GM19193 (cell line): ENCODE measurements around the gene GRIA3.

ENCODE experiments used
- POLR2A ChIP-seq: IDR thresholded peaks from 4 replicates; pipeline ENCODE4 v1.6.1; 2011; ENCODE audit not compliant: insufficient read depth, insufficient read length; ENCODE audit errors: extremely low read depth

Gene GRIA3

DNA sequence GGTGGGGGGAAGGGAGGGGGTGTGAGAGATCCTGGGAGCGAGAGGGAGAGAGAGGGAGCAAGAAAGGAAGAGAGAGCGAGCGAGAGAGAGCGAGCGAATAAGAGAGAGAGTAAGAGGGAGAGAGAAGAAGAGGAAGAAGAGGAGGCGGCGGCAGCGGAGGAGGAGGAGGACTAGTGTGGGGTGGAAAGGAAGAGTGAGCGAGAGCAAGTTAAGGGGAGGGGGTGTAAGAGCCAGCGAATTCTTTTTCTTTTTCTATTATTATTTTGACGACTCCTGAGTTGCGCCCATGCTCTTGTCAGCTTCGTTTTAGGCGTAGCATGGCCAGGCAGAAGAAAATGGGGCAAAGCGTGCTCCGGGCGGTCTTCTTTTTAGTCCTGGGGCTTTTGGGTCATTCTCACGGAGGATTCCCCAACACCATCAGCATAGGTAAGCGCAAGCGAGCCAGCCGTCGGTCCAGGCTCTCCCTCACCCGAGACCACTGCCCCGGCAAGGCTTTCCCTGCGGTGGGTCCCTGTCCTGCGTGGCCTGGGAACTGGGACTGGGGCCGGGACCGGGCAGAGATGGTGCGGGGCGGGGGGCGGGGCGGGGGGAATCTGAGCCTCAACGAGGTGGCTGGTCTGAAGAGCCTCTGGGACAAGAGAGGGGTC, at the start of gene GRIA3:
GRIA3 (plus strand) TSS at position 60 of the 647 bp plus-strand sequence; CDS start at position 318, 258 bp downstream.
- no peak for TF ChIP-seq POLR2A

DNA sequence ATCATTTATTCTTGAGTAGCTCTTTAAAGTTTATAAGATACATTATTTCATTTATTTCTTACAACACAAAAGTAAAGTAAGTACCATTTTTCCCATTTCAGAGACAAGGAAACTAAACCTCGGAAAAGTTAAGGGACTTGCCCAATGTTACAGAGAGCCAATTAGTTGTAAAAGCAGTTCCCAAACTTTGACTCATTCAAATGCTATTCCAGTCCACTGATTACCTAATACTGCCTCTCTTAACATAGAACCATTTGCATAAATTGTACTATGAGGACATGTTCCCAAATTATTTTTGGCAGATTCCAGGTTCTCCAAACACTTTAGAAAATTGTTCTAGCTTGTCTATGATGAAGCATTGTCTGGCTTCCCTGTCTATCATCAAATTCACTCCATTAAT, 45.6 kb upstream of the GRIA3 start:
- no peak for TF ChIP-seq POLR2A

DNA sequence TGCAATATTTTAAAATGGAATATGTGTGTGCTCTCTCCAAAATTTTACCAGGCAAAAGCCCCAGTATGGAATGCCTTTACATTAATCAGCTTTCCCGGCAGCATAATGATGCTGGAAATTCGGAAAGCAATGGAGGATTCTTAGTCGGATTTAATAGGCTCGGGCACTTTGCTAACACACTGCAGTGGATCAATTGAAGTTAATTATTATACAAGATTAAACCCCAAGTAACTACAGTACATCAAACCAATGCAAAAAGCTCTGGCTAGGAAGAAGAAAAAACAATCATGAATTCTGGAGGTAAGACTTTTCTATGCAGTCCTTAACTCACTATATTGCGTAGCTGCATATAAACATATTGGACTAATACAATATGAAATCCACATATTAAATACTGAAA, 43.6 kb upstream of the GRIA3 start:
- TF ChIP-seq POLR2A, result no peak

DNA sequence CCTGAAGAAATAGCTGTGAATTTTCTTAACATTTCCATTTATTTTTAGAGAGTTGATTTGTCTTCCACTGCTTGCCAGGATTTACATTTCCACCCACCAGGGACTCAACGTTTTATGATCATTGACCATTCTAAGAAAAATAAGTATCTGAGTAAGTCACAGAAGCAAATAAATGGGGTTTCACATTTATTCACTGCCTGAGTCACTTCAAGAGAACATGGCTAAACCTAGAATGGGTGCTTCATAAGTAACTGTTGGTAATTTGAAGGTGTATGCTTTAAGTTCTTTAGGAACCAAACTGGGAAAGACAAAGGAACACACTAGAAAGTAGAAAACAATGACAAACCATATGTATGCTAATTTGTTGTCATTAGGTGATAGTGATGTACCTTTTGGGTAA, 43.2 kb upstream of the GRIA3 start:
- no peak for TF ChIP-seq POLR2A

DNA sequence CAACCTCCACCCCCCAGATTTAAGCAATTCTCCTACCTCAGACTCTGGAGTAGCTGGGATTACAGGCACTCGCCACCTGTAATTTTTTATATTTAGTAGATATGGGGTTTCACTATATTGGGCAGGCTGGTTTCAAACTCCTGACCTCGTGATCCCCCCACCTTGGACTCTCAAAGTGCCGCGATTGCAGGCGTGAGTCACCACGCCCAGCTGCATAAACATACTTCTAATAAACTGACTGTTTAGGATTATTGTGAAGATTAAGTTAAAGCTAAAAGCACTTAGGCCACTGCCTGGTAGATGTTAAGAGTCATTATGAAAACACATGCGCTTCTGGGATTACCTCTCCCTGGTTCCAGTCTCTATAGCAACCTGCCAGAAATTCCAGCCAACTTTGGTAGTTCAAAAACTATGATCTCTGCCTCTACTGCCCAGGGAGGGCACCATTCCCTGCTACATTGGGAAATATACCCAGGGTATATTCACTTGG, 30.2 kb upstream of the GRIA3 start:
- no peak for TF ChIP-seq POLR2A

DNA sequence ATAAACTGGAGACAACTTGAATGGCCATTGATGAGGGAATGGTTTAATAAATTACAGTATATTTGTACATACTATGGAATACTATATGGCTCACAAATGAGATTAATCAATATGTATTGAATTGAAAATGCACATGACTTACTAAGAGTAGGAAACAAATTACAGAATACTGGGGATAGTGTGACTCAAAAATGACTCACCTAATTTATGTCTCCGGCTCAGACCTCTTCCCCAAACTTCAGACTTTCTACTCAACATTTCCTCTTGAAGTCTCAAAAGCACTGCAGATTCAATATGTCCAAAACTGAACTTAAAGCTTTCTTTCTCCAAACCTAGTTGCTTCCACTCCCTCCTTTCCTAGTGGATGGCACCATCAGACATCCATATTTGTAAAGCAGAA, 28.8 kb upstream of the GRIA3 start:
- TF ChIP-seq POLR2A, result no peak

DNA sequence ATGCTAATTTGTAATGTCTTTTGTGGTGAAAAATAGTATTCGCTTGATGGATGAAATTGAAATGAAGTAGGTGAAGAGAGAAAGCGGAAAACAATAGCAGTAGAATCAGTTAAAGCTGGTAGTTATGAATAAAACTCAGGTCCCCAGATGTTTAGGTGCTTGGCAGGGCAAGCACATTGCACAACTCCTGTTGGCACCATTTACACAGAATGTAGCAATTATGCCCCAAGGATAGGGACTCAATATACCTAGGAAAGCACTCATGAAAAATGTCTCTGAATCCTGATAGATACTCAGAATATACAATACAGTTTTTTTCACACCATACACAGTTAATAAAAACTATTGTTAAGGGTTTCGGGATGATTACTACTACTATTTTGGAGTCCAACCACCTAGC, 26.5 kb upstream of the GRIA3 start:
- TF ChIP-seq POLR2A, result no peak

DNA sequence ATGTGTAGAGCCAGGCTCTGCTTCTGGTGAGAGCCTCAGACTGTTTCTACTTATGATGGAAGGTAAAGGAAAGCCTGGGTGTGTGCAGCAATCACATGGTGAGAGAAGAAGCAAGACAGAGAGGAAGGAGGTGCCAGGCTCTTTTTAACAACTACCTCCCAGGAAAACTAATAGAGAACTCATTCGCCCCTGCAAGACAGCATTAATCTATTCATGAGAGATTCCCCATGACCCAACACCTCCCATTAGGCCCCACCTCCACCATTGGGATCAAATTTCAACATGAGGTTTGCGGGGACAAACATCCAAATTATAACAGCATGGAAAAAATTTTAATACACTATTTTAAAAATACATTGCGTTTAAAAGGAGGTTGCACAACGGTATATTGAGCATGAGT, 24.7 kb upstream of the GRIA3 start:
- no peak for TF ChIP-seq POLR2A

DNA sequence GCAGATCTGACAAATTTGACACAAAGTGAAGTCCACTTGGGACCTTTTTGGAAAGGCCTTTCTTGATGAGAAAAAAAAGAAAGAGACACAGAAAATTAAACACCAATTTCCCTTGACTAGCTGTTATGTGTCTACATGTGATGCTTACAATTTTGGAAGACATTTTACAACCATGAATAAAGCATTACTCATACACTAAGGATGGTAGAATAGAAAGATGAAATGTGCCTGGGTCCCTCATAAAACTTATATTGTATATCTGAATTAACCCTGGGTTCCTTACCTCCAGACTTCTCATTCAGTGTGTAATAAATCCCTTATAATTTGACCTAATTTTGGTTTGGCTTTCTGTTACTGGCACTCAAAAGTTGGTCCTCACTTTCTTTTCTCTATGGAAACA, 16.5 kb upstream of the GRIA3 start:
- no peak for TF ChIP-seq POLR2A

DNA sequence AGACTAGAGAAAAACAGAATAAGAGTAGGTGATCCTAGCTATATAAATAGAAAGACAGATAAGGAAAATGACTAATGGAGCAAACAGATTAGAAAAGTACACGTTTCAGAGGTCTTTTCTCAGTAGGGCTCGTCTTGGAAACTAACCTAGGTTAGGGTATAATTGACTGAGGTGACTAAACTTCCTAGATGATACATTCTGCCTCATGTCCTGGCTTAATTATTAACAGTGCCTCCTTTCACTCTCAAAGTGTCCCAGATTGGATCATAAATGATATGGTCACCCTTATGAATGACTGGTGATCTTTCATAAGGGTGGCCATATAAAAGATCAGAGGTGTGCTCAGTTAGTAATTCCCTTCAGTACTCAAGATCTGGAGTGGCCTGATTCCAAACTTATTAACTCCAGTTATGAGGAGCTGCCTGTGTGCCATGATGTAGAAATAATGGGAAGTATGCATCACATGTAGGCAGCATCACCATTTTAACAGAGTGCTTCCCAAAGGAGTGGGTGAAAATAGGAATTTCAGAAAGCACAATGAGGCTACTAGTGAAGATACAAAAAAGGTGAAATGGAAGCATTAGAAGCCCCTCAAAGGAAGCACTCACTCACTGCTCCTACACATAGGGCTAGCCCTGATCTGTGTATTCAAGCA, 14.7 kb upstream of the GRIA3 start:
- no peak for TF ChIP-seq POLR2A

DNA sequence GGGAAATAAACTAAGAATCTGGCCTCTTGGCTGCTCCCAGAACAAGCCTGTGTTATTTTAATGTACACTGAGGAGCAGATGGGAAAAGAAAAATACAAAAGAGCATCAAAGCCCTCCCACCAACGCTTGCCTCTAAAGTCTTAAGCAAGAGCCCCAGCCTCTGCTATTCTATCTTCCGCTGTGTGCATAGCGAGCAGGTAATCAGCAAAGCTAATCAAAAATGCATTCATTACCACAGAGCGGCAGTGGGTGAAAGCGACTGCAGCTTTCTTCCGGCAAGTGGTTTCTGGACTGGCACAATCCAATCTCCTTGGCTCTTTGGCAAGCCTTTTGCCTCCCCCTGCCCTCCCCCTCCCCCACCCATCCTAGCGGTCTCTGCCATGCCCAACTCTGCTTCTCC, 13.5 kb upstream of the GRIA3 start:
- no peak for TF ChIP-seq POLR2A

DNA sequence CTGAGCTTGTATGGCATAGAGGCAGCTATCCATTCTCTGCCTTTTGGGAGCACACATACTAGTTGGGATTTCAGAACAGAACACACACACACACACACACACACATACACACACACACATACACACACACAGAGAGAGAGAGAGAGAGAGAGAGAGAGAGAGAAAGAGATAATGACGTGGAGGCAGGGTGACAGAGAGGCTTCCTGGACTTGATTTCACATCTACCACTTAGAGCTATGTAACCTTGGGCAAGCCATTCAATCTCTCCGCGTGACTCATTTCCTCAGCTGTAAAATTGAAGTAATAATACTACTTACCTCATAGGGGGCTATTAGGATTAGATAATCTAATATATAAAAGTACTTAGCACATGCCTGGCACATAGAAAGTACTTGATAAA, 12.3 kb upstream of the GRIA3 start:
- no peak for TF ChIP-seq POLR2A

DNA sequence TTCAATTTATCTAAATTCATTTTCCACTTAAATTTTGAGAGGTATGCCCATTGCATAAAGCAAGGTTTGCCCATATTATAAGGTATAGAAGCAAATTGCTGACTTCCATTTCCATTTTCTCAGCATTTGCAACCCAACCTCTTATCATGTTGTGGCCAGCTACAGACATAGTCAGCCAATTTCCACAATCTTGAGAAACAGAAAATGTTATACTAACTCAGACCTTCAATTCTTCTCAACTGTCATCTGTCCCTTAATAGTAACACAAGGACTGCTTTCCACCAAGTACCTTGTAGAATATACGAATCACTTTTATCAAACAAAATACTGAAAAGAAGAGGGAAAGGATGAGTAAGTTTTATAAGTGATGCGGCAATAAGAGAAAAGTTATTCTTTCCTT, 11.2 kb upstream of the GRIA3 start:
- no peak for TF ChIP-seq POLR2A

DNA sequence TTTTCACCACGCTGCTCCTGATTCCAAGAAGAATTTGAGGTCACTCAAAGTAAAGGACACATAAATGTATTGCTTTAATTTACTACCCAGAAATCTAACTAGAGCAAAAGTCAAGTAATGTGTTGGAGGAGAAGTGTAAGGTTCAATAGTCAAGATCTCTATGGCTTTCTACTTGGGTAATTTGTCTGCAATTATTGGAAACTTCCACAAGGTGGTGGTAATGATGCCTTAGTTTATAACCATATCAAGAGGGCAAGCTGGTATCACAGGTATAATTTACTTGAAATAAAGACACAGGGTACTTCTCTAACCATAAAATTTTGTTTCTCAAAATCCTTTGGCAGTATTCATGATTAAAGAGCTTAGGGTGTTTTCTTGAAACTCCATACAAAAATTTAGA, 10.2 kb upstream of the GRIA3 start:
- no peak for TF ChIP-seq POLR2A

DNA sequence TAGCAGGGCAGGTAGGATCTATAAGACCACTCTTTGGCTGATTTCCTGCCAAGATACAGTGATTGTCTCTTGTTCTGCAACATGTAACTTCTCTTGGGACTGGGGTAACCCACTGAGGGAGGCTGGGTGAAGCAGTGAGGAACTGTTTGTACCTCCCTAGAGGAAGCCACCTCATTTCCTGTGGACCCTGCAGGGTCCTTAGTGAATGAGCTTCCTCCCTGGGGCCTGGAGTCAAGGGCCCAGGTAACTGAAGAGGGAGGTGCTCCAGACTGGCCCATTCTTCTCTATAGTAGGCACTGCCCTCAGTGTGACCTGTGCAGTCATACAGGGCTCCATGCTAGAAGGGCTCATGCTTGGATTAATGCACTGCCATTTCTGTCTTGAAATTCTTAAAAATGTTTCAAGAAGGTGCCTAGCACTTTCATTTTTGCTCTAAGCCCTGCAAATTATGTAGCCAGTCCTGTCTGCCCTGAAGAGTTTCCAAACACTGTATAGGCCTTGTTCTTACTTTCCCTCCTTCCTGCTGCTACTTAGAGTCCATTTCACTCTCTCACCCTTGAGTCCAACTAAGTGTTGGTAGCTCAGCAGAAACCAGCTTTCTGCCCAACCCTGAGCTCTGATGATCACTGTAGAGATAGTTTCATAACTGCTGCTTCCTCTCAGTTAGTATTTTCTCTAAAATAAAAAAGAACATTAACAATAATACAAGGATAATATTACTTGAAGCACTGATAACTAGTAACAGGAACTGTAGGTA, 8.5 kb upstream of the GRIA3 start:
- no peak for TF ChIP-seq POLR2A

DNA sequence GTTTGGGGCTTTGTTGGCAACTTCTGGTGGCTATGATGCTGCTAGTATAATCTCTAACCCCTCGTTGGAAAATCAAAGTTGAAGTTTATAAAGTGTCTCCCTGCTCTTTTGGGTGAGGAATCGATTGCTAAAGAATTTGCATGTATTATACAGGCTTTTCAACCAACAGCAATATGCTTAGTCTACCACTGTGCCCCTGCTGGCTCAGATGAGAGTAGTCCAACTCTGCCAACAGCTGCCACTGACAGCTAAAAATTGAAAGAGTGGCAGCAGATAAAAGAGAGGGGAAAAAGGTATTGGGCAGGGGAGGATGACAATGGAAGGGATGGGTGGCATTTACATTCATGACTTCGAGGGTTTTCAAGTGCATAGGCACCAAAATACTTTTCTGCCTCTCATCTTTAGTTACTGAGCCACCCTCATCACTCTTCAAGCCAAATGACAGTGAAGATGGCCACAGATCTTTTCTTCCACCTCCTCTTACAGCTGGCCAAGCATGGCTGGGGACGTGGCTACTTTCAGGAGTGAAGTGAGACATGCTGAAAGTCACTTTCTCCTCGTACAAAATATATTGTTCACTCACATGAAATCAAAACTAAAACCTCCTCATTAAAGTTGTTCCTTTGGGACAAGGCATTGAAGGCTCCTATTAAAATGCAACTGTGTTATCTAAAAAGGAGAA, 2.7 kb upstream of the GRIA3 start:
- no peak for TF ChIP-seq POLR2A

DNA sequence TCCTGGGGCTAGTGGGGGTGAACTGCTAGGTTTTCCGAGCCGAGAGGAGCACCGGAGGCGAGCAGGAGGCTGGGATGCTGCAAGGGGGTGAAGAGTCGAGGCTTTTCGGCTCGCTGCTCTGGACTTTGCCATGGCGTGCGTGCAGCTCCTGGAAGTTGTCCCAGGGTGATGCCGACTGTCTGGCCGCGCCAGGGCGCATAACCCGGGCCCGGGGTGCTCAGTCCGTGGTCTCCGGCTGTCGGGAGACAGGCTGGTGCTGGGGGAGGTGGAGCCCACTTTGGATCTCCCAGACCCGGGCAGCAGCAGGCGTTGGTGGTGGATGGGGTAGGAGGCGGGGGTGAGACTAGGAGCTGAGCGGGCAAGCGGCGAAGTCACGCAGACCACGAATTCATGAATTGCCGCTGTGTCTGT, 793 bp downstream of the GRIA3 start:
- no peak for TF ChIP-seq POLR2A
